Smooth muscle cell (in vitro differentiated cells): ENCODE measurements around the gene TBC1D22A. TPM values are rescaled to one million over a fixed set of nuclear protein-coding genes. Genes with fewer than 3 reads are reported as not detected.

ENCODE experiments used
- DNase-seq: peaks from one replicate; lab custom pipeline; 2025; ENCODE audit not compliant: unreplicated experiment; lab: John Stamatoyannopoulos, UW
- H2AFZ ChIP-seq: fragments of 200-600 bp; sonication (generic); 2 replicates; pipeline ENCODE4 v1.6.0; 2016; ENCODE audit warnings: antibody characterized with exemption, low read depth, mild to moderate bottlenecking
- H3F3A ChIP-seq: fragments of 200-600 bp; sonication (generic); 2 replicates; pipeline ENCODE4 v1.6.0; 2017; ENCODE audit warnings: antibody characterized with exemption, low read depth
- H3K27ac ChIP-seq: fragments of 200-600 bp; sonication (generic); 2 replicates; pipeline ENCODE4 v1.5.1; 2016; ENCODE audit warnings: low read depth, mild to moderate bottlenecking
- H3K27me3 ChIP-seq: fragments of 200-600 bp; sonication (generic); 2 replicates; pipeline ENCODE4 v1.6.1; 2016; ENCODE audit warnings: low read depth, mild to moderate bottlenecking
- H3K36me3 ChIP-seq: fragments of 200-600 bp; sonication (generic); 2 replicates; pipeline ENCODE4 v1.5.1; 2016; ENCODE audit warnings: low read depth
- H3K4me1 ChIP-seq: fragments of 200-600 bp; sonication (generic); 2 replicates; pipeline ENCODE4 v1.5.1; 2016; ENCODE audit warnings: low read depth
- H3K4me2 ChIP-seq: fragments of 200-600 bp; sonication (generic); 2 replicates; pipeline ENCODE4 v1.6.0; 2016; ENCODE audit warnings: mild to moderate bottlenecking
- H3K4me3 ChIP-seq: fragments of 200-600 bp; sonication (generic); 2 replicates; pipeline ENCODE4 v1.5.1; 2016; ENCODE audit warnings: mild to moderate bottlenecking
- H3K79me2 ChIP-seq: fragments of 200-600 bp; sonication (generic); 2 replicates; pipeline ENCODE4 v1.6.0; 2016; ENCODE audit warnings: low read depth, mild to moderate bottlenecking
- H3K9ac ChIP-seq: fragments of 200-600 bp; sonication (generic); 2 replicates; pipeline ENCODE4 v1.6.0; 2016; ENCODE audit warnings: low read depth
- H3K9me3 ChIP-seq: fragments of 200-600 bp; sonication (generic); replicated peaks from 2 replicates; pipeline ENCODE4 v1.5.1; 2016; ENCODE audit warnings: low read depth
- H4K20me1 ChIP-seq: fragments of 200-600 bp; sonication (generic); 2 replicates; pipeline ENCODE4 v1.6.0; 2016; ENCODE audit warnings: low read depth
- CTCF ChIP-seq: fragments of 200-600 bp; sonication (generic); IDR thresholded peaks from 2 replicates; pipeline ENCODE4 v1.5.1; 2017; ENCODE audit warnings: borderline replicate concordance, mild to moderate bottlenecking, antibody characterized with exemption; ENCODE audit not compliant: insufficient read depth, poor library complexity, severe bottlenecking
- WGBS: methylation state at CpG from one replicate; pipeline ENCODE4 v1.1.7; 2016; ENCODE audit warnings: low lambda C conversion rate; 5-methylcytosine and 5-hydroxymethylcytosine counted together
- polyA plus RNA-seq: library from polyadenylated mRNA; unstranded; fragments of >200 nt; fragmentation: Nextera tagmentation; extraction: Ambion mirVana; gene quantifications from 2 replicates; pipeline ENCODE4 v1.2.1, GENCODE V29; 2016
- total RNA-seq: library from RNA; depleted of rRNA; stranded (reverse); fragments of >200 nt; gene quantifications from 2 replicates; pipeline ENCODE4 v1.2.3, GENCODE V29; 2014

Gene TBC1D22A
- total and polyA plus RNA-seq, 2 experiments from 2014 or later: 12.5 to 14.4 TPM

DNA sequence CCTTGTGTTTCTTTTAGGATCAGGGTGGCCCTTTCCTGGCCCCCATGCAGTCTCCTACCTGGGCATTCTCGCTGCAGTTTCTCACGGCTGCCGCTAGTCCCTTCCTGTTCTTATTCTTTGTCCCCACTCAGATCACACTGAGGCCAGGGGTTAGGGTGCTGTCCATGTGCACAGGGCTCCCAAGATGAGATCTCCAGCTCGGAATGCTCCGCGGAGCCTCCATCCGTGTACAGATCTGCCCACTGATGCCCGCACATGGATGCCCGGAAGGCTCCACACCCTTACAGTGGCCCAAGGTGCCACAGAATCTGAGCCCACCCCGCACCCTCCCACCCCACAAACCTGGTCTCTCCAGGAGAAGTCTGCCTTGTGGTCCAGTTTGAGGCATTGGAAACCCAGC lies 457.3 kb downstream of the TBC1D22A start:
- TF ChIP-seq CTCF: no peak
- Histone ChIP-seq H3K4me1 (no peaks in the 10 kb centered on the region), H3F3A (no peaks in the 10 kb centered on the region), H4K20me1 (no peaks in the 10 kb centered on the region), H3K9me3 (peaks cover 5% of the 10 kb centered on the region), H3K79me2 (no peaks in the 10 kb centered on the region), H3K36me3 (no peaks in the 10 kb centered on the region), H3K4me2 (no peak overlapping the region), H3K27ac (no peak overlapping the region), H2AFZ (no peak overlapping the region), H3K9ac (no peak overlapping the region), H3K4me3 (no peak overlapping the region), H3K27me3 (no peaks in the 10 kb centered on the region)
- no peak for DNase-seq
- 81% methylated on average over 8 of the region's 10 CpGs for WGBS

DNA sequence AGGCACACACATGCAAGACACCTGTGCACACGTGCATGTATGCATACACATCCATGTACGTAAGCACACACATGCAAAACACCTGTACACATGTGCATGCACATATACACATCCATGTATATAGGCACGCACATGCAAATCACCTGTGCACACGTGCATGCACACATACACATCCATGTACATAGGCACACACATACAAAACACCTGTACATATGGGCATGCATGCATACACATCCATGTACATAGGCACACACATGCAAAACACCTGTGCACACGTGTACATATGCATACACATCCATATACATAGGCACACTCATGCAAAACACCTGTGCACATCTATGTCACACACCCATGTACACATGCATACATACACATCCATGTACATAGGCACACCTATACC lies 458.3 kb downstream of the TBC1D22A start:
- WGBS: 60% methylated on average over 5 of the region's 5 CpGs
- no peaks in the 10 kb centered on the region for H3K36me3 ChIP-seq
- no peaks in the 10 kb centered on the region for H3F3A ChIP-seq

DNA sequence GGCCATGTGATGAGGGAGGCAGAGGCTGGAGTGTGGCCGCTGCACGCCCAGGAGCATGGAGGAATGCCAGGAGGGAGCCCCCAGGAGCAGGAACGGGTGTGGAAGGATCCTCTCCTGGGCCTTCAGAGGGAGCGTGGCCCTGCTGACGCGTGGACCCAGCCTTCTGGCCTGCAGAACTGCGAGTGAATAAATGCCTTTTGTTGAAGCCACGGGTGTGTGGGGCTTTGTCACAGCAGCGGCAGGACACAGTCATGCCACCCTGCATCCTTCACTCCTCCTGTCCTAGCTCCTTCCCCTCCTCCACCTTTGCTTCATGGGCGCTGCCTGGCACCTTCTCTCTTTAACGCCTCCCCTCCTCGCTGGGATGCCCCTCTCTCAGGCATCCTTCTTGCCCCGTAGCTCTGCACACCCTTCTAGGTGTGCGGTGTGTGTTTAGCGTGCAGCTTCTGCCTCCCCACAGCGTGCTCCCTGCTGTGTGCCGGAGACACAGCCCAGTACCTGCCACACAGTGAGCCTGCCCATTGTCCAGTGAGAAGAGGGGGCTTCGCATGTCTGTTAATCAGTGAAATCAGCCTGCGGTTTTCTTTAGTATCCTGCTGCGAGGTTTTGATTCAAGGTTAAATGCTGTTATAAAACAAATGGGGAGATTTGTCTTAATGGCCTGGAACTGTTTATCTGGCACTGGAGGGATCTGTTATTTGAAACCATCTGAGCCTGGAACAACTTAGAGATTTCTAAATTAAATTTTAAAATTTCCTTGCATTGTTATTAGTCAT lies 459.6 kb downstream of the TBC1D22A start:
- no peaks in the 10 kb centered on the region for H3F3A ChIP-seq
- no peak overlapping the region for H3K9ac ChIP-seq
- no peaks in the 10 kb centered on the region for H4K20me1 ChIP-seq
- H2AFZ ChIP-seq: no peak overlapping the region
- no peak for DNase-seq
- no peaks in the 10 kb centered on the region for H3K27me3 ChIP-seq
- H3K9me3 ChIP-seq: peaks cover 5% of the 10 kb centered on the region
- H3K79me2 ChIP-seq: no peaks in the 10 kb centered on the region
- no peaks in the 10 kb centered on the region for H3K4me1 ChIP-seq
- H3K27ac ChIP-seq: no peak overlapping the region
- TF ChIP-seq CTCF: no peak
- 85% methylated on average over 20 of the region's 20 CpGs for WGBS
- H3K36me3 ChIP-seq: no peaks in the 10 kb centered on the region
- no peak overlapping the region for H3K4me2 ChIP-seq
- H3K4me3 ChIP-seq: no peak overlapping the region

More for the DNA sequence above, 458.3 kb downstream of the TBC1D22A start:
- no peak overlapping the region for H3K27ac ChIP-seq
- no peaks in the 10 kb centered on the region for H3K27me3 ChIP-seq
- no peaks in the 10 kb centered on the region for H4K20me1 ChIP-seq
- H2AFZ ChIP-seq: no peak overlapping the region
- H3K4me3 ChIP-seq: no peak overlapping the region
- DNase-seq: no peak
- TF ChIP-seq CTCF: no peak
- no peaks in the 10 kb centered on the region for H3K79me2 ChIP-seq
- no peak overlapping the region for H3K9ac ChIP-seq
- H3K4me1 ChIP-seq: no peaks in the 10 kb centered on the region
- peaks cover 5% of the 10 kb centered on the region for H3K9me3 ChIP-seq
- no peak overlapping the region for H3K4me2 ChIP-seq

Other genes starting within 250 kb of the TBC1D22A start
- gene CELSR1, start 225.0 kb upstream of the TBC1D22A start, total RNA-seq: 15.2 and 17.6 TPM in 2 replicates
- gene CELSR1, start 225.0 kb upstream of the TBC1D22A start, polyA plus RNA-seq: 3.6 and 12.3 TPM in 2 replicates
- gene GRAMD4, start 142.3 kb upstream of the TBC1D22A start, total RNA-seq: 7.5 and 16.6 TPM in 2 replicates
- gene GRAMD4, start 142.3 kb upstream of the TBC1D22A start, polyA plus RNA-seq: 14.5 and 15.5 TPM in 2 replicates
- 25.4 and 30.7 TPM in 2 replicates for gene CERK, start 24.4 kb upstream of the TBC1D22A start, total RNA-seq
- 23.3 and 25.6 TPM in 2 replicates for gene CERK, start 24.4 kb upstream of the TBC1D22A start, polyA plus RNA-seq